Smooth muscle cell (in vitro differentiated cells): ENCODE data around the gene RBM20. TPM values are rescaled to one million over a fixed set of nuclear protein-coding genes. Genes with fewer than 3 reads are reported as not detected.

Experiments
- DNase-seq: peaks from one replicate; lab custom pipeline; 2025; ENCODE audit not compliant: unreplicated experiment; lab: John Stamatoyannopoulos, UW
- H2AFZ ChIP-seq: fragments of 200-600 bp; sonication (generic); 2 replicates; pipeline ENCODE4 v1.6.0; 2016; ENCODE audit warnings: antibody characterized with exemption, low read depth, mild to moderate bottlenecking
- H3F3A ChIP-seq: fragments of 200-600 bp; sonication (generic); 2 replicates; pipeline ENCODE4 v1.6.0; 2017; ENCODE audit warnings: antibody characterized with exemption, low read depth
- H3K27ac ChIP-seq: fragments of 200-600 bp; sonication (generic); 2 replicates; pipeline ENCODE4 v1.5.1; 2016; ENCODE audit warnings: low read depth, mild to moderate bottlenecking
- H3K27me3 ChIP-seq: fragments of 200-600 bp; sonication (generic); 2 replicates; pipeline ENCODE4 v1.6.1; 2016; ENCODE audit warnings: low read depth, mild to moderate bottlenecking
- H3K36me3 ChIP-seq: fragments of 200-600 bp; sonication (generic); 2 replicates; pipeline ENCODE4 v1.5.1; 2016; ENCODE audit warnings: low read depth
- H3K4me1 ChIP-seq: fragments of 200-600 bp; sonication (generic); 2 replicates; pipeline ENCODE4 v1.5.1; 2016; ENCODE audit warnings: low read depth
- H3K4me2 ChIP-seq: fragments of 200-600 bp; sonication (generic); 2 replicates; pipeline ENCODE4 v1.6.0; 2016; ENCODE audit warnings: mild to moderate bottlenecking
- H3K4me3 ChIP-seq: fragments of 200-600 bp; sonication (generic); 2 replicates; pipeline ENCODE4 v1.5.1; 2016; ENCODE audit warnings: mild to moderate bottlenecking
- H3K79me2 ChIP-seq: fragments of 200-600 bp; sonication (generic); 2 replicates; pipeline ENCODE4 v1.6.0; 2016; ENCODE audit warnings: low read depth, mild to moderate bottlenecking
- H3K9ac ChIP-seq: fragments of 200-600 bp; sonication (generic); 2 replicates; pipeline ENCODE4 v1.6.0; 2016; ENCODE audit warnings: low read depth
- H3K9me3 ChIP-seq: fragments of 200-600 bp; sonication (generic); replicated peaks from 2 replicates; pipeline ENCODE4 v1.5.1; 2016; ENCODE audit warnings: low read depth
- H4K20me1 ChIP-seq: fragments of 200-600 bp; sonication (generic); 2 replicates; pipeline ENCODE4 v1.6.0; 2016; ENCODE audit warnings: low read depth
- CTCF ChIP-seq: fragments of 200-600 bp; sonication (generic); IDR thresholded peaks from 2 replicates; pipeline ENCODE4 v1.5.1; 2017; ENCODE audit warnings: borderline replicate concordance, mild to moderate bottlenecking, antibody characterized with exemption; ENCODE audit not compliant: insufficient read depth, poor library complexity, severe bottlenecking
- WGBS: methylation state at CpG from one replicate; pipeline ENCODE4 v1.1.7; 2016; ENCODE audit warnings: low lambda C conversion rate; 5-methylcytosine and 5-hydroxymethylcytosine counted together
- polyA plus RNA-seq: library from polyadenylated mRNA; unstranded; fragments of >200 nt; fragmentation: Nextera tagmentation; extraction: Ambion mirVana; gene quantifications from 2 replicates; pipeline ENCODE4 v1.2.1, GENCODE V29; 2016
- total RNA-seq: library from RNA; depleted of rRNA; stranded (reverse); fragments of >200 nt; gene quantifications from 2 replicates; pipeline ENCODE4 v1.2.3, GENCODE V29; 2014

RBM20 gene
- total and polyA plus RNA-seq, 2 experiments from 2014 or later = 0.09 TPM

GRCh38 chr10:110709444-110709828 is 65.3 kb downstream of the RBM20 start:
- H3K79me2 ChIP-seq = no peaks in the 10 kb centered on the region
- TF ChIP-seq CTCF = no peak
- WGBS = 96% methylated on average over 3 of the region's 3 CpGs
- no peak overlapping the region for H2AFZ ChIP-seq
- H3K27me3 ChIP-seq = no peaks in the 10 kb centered on the region
- no peak overlapping the region for H3K4me3 ChIP-seq
- H3F3A ChIP-seq = peaks cover 6% of the 10 kb centered on the region
- H3K4me2 ChIP-seq = no peak overlapping the region
- H3K27ac ChIP-seq = no peak overlapping the region
- no peak for DNase-seq
- no peaks in the 10 kb centered on the region for H3K9me3 ChIP-seq
- no peaks in the 10 kb centered on the region for H3K36me3 ChIP-seq
- H3K9ac ChIP-seq = no peak overlapping the region
- H4K20me1 ChIP-seq = no peaks in the 10 kb centered on the region
- H3K4me1 ChIP-seq = peaks cover 11% of the 10 kb centered on the region

DNA sequence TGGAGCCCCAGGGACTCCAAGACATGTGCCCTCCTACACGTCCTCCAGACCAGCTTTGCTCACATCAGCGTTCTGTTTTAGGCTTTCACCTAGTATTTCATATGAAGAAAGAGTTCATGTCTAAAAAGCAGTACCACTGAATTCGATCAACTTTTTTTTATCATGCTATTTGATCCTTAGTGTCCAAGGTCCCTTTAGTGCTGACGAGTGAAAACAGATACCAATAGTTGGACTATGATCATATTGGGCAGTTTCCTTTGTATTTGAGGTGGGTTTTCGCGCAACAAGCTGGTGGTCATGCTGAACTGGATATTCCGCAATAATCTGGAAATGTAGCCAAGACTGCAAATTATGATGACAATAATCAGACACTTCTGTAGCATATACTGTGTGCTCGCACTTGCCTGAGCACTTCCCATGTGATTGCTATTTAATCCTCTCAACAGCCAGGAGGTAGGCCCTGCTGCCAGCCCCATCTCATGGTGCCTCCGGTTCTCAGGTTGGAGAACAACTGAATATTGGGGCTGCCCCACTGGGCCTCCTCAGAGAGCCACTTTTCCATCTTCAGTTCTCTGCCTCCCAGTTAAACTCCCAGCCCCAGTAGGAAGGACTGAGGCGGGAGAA is 65.9 kb downstream of the RBM20 start:
- H3K27ac ChIP-seq = no peak overlapping the region
- DNase-seq = no peak
- 95% methylated on average over 10 of the region's 10 CpGs for WGBS
- H3K36me3 ChIP-seq = no peaks in the 10 kb centered on the region
- H3K9ac ChIP-seq = no peak overlapping the region
- no peaks in the 10 kb centered on the region for H3K79me2 ChIP-seq
- H3K4me2 ChIP-seq = no peak overlapping the region
- H3K4me1 ChIP-seq = peaks cover 11% of the 10 kb centered on the region
- peaks cover 6% of the 10 kb centered on the region for H3F3A ChIP-seq
- no peaks in the 10 kb centered on the region for H4K20me1 ChIP-seq
- TF ChIP-seq CTCF = no peak
- no peaks in the 10 kb centered on the region for H3K27me3 ChIP-seq
- H3K9me3 ChIP-seq = no peaks in the 10 kb centered on the region
- H3K4me3 ChIP-seq = no peak overlapping the region
- H2AFZ ChIP-seq = no peak overlapping the region

- H3K27ac ChIP-seq = no peak overlapping the region
- no peaks in the 10 kb centered on the region for H3K9me3 ChIP-seq
- H2AFZ ChIP-seq = no peak overlapping the region
- no peak overlapping the region for H3K9ac ChIP-seq
- H3K4me1 ChIP-seq = peaks cover 11% of the 10 kb centered on the region
- DNase-seq = no peak
- no peak for TF ChIP-seq CTCF
- H3K4me2 ChIP-seq = no peak overlapping the region
- H3K27me3 ChIP-seq = no peaks in the 10 kb centered on the region
- no peak overlapping the region for H3K4me3 ChIP-seq
- no peaks in the 10 kb centered on the region for H4K20me1 ChIP-seq
- no peaks in the 10 kb centered on the region for H3K79me2 ChIP-seq
- peaks cover 6% of the 10 kb centered on the region for H3F3A ChIP-seq
- H3K36me3 ChIP-seq = no peaks in the 10 kb centered on the region
- WGBS = 94% methylated on average over 5 of the region's 5 CpGs
These were observed 66.5 kb downstream of the RBM20 start for GRCh38 chr10:110710621-110711020.

- Histone ChIP-seq H4K20me1 (no peaks in the 10 kb centered on the region), H3K36me3 (no peaks in the 10 kb centered on the region)
- 75% methylated on average over 4 of the region's 4 CpGs for WGBS
These were observed 67.2 kb downstream of the RBM20 start for GRCh38 chr10:110711382-110711781.

More at GRCh38 chr10:110711382-110711781, 67.2 kb downstream of the RBM20 start:
- H3K27ac ChIP-seq = no peak overlapping the region
- no peaks in the 10 kb centered on the region for H3K9me3 ChIP-seq
- H3F3A ChIP-seq = peaks cover 2% of the 10 kb centered on the region
- no peak overlapping the region for H3K9ac ChIP-seq
- H2AFZ ChIP-seq = no peak overlapping the region
- DNase-seq = no peak
- no peaks in the 10 kb centered on the region for H3K27me3 ChIP-seq
- no peaks in the 10 kb centered on the region for H3K79me2 ChIP-seq
- H3K4me3 ChIP-seq = no peak overlapping the region
- TF ChIP-seq CTCF = no peak
- H3K4me2 ChIP-seq = no peak overlapping the region
- H3K4me1 ChIP-seq = peaks cover 9% of the 10 kb centered on the region
